ENCODE measurements around the gene HCFC1.

GRCh38 chrX:153958605-153959004 is 13.0 kb downstream of the HCFC1 start:
- no peak for TF ChIP-seq TAF1 (IDR thresholded peaks at IDR 0.05; ENCODE audit: borderline replicate concordance, low read depth, low read length)
- TF ChIP-seq POLR2A (IDR thresholded peaks at IDR 0.05; ENCODE audit: low read depth, low read length), result no peak
- no peak for TF ChIP-seq POLR2AphosphoS5 (IDR thresholded peaks at IDR 0.05; ENCODE audit: low read depth, low read length)
